LNCaP clone FGC (cell line): Measurements from ENCODE around the gene AZIN2.

Experiments
- DNase-seq: peaks from one replicate; pipeline ENCODE4 v3.0.0-alpha.2; 2011; ENCODE audit warnings: low read depth
- H3K4me3 ChIP-seq: 2 replicates; pipeline ENCODE4 v1.5.1; 2011; ENCODE audit warnings: mild to moderate bottlenecking, low read depth, low read length, control low read depth
- CTCF ChIP-seq: IDR thresholded peaks from 2 replicates; pipeline ENCODE4 v1.5.1; 2012; ENCODE audit warnings: mild to moderate bottlenecking; ENCODE audit not compliant: control insufficient read depth, insufficient read depth; ENCODE audit errors: extremely low read depth

Gene AZIN2

GRCh38 chr1:33152685-33153432 is 71.9 kb downstream of the AZIN2 start:
- no peak for DNase-seq
- TF ChIP-seq CTCF: no peak
- H3K4me3 ChIP-seq: no peak overlapping the region

- H3K4me3 ChIP-seq: no peak overlapping the region
- no peak for TF ChIP-seq CTCF
- no peak for DNase-seq
These were observed 72.7 kb downstream of the AZIN2 start for GRCh38 chr1:33153650-33154049.

- no peak for DNase-seq
- no peak overlapping the region for H3K4me3 ChIP-seq
- no peak for TF ChIP-seq CTCF
These were observed 75.1 kb downstream of the AZIN2 start for GRCh38 chr1:33155877-33156538.

GRCh38 chr1:33157131-33157530 is 76.2 kb downstream of the AZIN2 start:
- TF ChIP-seq CTCF: no peak
- no peak for DNase-seq
- no peak overlapping the region for H3K4me3 ChIP-seq

GRCh38 chr1:33158366-33158765 is 77.4 kb downstream of the AZIN2 start:
- H3K4me3 ChIP-seq: no peak overlapping the region
- no peak for DNase-seq
- TF ChIP-seq CTCF: no peak

GRCh38 chr1:33159577-33159976 is 78.6 kb downstream of the AZIN2 start:
- DNase-seq: no peak
- TF ChIP-seq CTCF: no peak

More at GRCh38 chr1:33159577-33159976, 78.6 kb downstream of the AZIN2 start:
- H3K4me3 ChIP-seq: no peak overlapping the region
